ENCODE data around the gene ICA1L. TPM values are rescaled to one million over a fixed set of nuclear protein-coding genes. Genes with fewer than 3 reads are reported as not detected.

The ICA1L gene
- total RNA-seq, 2 experiments from 2014 or later, result 1.5 to 1.6 TPM

- no peaks in the 10 kb centered on the region for H3K4me1 Mint-ChIP-seq (ENCODE audit: low read depth)
- ATAC-seq (ENCODE audit: poor library complexity) (no peak), DNase-seq (no peak)
- no peak overlapping the region for H3K27ac Mint-ChIP-seq
- H3K9me3 Mint-ChIP-seq, result no peaks in the 10 kb centered on the region
- CTCF ChIA-PET, result no interaction called here
- H3K9me3 ChIP-seq (ENCODE audit: control insufficient read depth in 1 of 2, insufficient read depth in 1 of 2, low read length in 2 of 2), result no peaks in the 10 kb centered on the region
- intact Hi-C loops (cut with DNase I, micrococcal nuclease), result no loop called here
- no peaks in the 10 kb centered on the region for H3K4me1 ChIP-seq (ENCODE audit: insufficient read depth, low read length)
- TF ChIP-seq CTCF (IDR thresholded peaks at IDR 0.05), result no peak
- no peak overlapping the region for H3K27ac ChIP-seq (ENCODE audit: low read depth in 1 of 2, low read length in 2 of 2)
- H3K27me3 Mint-ChIP-seq, result no peaks in the 10 kb centered on the region
- H3K27me3 ChIP-seq (ENCODE audit: control insufficient read depth in 1 of 2, insufficient read depth in 2 of 2, low read length in 2 of 2), result no peaks in the 10 kb centered on the region
- H3K4me3 Mint-ChIP-seq, result no peak overlapping the region
- POLR2A ChIA-PET, result no interaction called here
- no peaks in the 10 kb centered on the region for H3K36me3 ChIP-seq (ENCODE audit: insufficient read depth, low read length)
- H3K36me3 Mint-ChIP-seq (ENCODE audit: low read depth), result no peaks in the 10 kb centered on the region
- no peak overlapping the region for H3K4me3 ChIP-seq (ENCODE audit: low read length)
Observed at GRCh38 chr2:202821206-202822160, 50.1 kb downstream of the ICA1L start.

GRCh38 chr2:202818321-202818720 lies 53.2 kb downstream of the ICA1L start:
- DNase-seq, result no peak
- no peak for ATAC-seq (ENCODE audit: poor library complexity)
- intact Hi-C loops (cut with DNase I, micrococcal nuclease), result no loop called here
- Histone ChIP-seq H3K27me3 (ENCODE audit: control insufficient read depth in 1 of 2, insufficient read depth in 2 of 2, low read length in 2 of 2) (no peaks in the 10 kb centered on the region), H3K4me3 (ENCODE audit: low read length) (no peak overlapping the region), H3K4me1 (ENCODE audit: insufficient read depth, low read length) (no peaks in the 10 kb centered on the region), H3K27ac (ENCODE audit: low read depth in 1 of 2, low read length in 2 of 2) (no peak overlapping the region), H3K9me3 (ENCODE audit: control insufficient read depth in 1 of 2, insufficient read depth in 1 of 2, low read length in 2 of 2) (peaks cover 0 to 8% of the 10 kb centered on the region in 2 experiments), H3K36me3 (ENCODE audit: insufficient read depth, low read length) (no peaks in the 10 kb centered on the region)
- Mint-ChIP-seq H3K27me3 (no peaks in the 10 kb centered on the region), H3K9me3 (peaks cover 3% of the 10 kb centered on the region), H3K36me3 (ENCODE audit: low read depth) (peaks cover 13% of the 10 kb centered on the region), H3K4me3 (no peak overlapping the region), H3K27ac (no peak overlapping the region), H3K4me1 (ENCODE audit: low read depth) (no peaks in the 10 kb centered on the region)
- POLR2A ChIA-PET, result no interaction called here
- no peak for TF ChIP-seq CTCF (IDR thresholded peaks at IDR 0.05)
- CTCF ChIA-PET, result no interaction called here

DNA sequence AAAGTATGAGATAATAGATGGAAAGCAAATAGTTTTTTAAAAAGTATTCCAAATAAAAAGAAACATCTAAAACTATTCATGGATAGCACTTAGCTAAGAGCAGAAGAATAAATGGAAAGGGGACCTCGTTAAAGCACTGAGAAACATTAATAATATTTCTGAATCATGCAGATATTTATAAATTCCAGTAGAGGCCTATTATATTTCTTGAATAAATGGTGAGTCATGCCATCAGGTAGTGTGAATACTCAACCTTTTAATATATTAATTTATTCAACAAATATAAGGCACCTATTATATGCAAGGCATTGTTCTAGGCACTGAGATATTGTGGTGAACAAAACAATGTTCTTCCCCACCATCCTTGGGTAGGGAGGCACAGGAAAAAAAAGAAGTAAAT lies 53.8 kb downstream of the ICA1L start:
- no peak for DNase-seq
- CTCF ChIA-PET, result no interaction called here
- ATAC-seq (ENCODE audit: poor library complexity), result no peak
- Mint-ChIP-seq H3K4me1 (ENCODE audit: low read depth) (no peaks in the 10 kb centered on the region), H3K27ac (no peak overlapping the region), H3K36me3 (ENCODE audit: low read depth) (peaks cover 13% of the 10 kb centered on the region), H3K4me3 (no peak overlapping the region), H3K9me3 (peaks cover 3% of the 10 kb centered on the region), H3K27me3 (no peaks in the 10 kb centered on the region)
- Histone ChIP-seq H3K9me3 (ENCODE audit: control insufficient read depth in 1 of 2, insufficient read depth in 1 of 2, low read length in 2 of 2) (peaks cover 0 to 8% of the 10 kb centered on the region in 2 experiments), H3K27ac (ENCODE audit: low read depth in 1 of 2, low read length in 2 of 2) (no peak overlapping the region), H3K27me3 (ENCODE audit: control insufficient read depth in 1 of 2, insufficient read depth in 2 of 2, low read length in 2 of 2) (no peaks in the 10 kb centered on the region), H3K4me1 (ENCODE audit: insufficient read depth, low read length) (no peaks in the 10 kb centered on the region), H3K4me3 (ENCODE audit: low read length) (no peak overlapping the region), H3K36me3 (ENCODE audit: insufficient read depth, low read length) (no peaks in the 10 kb centered on the region)
- TF ChIP-seq CTCF (IDR thresholded peaks at IDR 0.05), result no peak
- intact Hi-C loops (cut with DNase I, micrococcal nuclease), result no loop called here
- POLR2A ChIA-PET, result no interaction called here

All from CD4-positive, alpha-beta T cell (primary cell).